ENCODE data around the gene GLIS1.
A peak's percentile ranks its signal among the peaks of the same experiment; 100 is the strongest.

GLIS1 gene

DNA sequence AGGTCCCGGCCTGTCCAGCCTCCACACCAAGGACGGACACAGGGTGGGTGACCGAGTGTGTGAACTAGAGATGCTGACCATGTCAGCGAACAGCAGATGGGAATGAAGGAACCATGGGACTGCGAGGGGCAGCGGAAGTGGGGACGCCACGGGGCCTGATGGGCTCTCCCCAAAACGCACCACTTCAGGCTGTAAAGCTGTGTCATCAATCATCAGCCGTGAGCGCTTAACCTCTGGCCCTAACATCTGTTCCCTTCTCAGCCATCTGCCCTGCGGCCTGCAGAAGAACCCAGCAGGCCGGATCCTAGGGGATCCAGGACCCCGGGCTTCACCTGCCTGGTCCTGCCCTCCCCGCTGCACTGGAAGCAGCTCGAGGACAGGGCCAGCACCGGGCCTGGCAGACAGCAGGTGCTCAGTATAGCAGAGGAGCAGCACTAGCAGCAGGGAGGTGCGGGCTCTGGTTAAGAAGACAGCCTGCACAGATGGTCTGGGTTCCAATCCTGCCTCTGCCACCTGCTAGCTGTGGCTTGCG lies 221.1 kb downstream of the GLIS1 start:
- DNase-seq = no peak

DNA sequence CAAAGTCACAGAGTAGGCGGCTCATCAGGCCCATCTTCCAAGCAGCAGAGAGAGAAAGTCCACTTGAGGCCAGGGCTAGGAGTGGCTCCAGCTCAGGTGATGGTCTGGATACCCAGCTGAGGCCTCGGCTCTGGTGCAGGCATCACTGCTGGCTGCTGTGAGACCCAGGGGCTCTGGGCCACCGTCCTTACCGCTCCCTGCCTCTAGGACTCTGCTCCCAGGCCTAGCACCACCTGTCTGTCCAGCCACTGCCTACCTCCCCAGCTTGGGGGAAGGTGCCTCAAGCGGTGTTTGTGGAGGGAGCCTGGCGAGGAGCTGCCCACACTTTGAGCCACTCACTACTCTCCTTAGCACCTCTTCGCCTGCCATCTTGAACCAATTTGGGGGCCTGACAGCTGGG lies 221.9 kb downstream of the GLIS1 start:
- no peak for DNase-seq

- DNase-seq = no peak
Observed at GRCh38 chr1:53516181-53516580, 222.8 kb downstream of the GLIS1 start.

DNA sequence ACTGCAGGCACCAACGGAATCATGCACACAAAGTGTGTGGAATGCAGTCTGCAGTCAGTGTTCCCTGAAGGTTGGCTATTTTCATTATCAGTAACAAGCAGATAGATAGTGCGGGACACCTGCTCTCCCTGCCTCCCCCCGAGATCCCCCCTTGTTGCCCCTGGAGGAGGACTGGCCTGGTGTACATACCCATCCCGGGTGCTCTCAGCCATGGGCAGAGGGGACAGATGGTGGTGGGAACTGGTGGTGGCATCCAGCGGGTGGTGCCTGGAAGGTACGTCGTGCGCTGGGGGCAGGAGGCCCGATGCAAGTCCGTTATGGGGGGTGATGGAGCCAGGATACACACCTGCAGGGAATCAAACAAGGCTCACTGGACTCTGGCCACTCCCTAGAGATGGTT lies 224.5 kb downstream of the GLIS1 start:
- DNase-seq = no peak

GRCh38 chr1:53513846-53514245 lies 225.1 kb downstream of the GLIS1 start:
- no peak for DNase-seq

DNA sequence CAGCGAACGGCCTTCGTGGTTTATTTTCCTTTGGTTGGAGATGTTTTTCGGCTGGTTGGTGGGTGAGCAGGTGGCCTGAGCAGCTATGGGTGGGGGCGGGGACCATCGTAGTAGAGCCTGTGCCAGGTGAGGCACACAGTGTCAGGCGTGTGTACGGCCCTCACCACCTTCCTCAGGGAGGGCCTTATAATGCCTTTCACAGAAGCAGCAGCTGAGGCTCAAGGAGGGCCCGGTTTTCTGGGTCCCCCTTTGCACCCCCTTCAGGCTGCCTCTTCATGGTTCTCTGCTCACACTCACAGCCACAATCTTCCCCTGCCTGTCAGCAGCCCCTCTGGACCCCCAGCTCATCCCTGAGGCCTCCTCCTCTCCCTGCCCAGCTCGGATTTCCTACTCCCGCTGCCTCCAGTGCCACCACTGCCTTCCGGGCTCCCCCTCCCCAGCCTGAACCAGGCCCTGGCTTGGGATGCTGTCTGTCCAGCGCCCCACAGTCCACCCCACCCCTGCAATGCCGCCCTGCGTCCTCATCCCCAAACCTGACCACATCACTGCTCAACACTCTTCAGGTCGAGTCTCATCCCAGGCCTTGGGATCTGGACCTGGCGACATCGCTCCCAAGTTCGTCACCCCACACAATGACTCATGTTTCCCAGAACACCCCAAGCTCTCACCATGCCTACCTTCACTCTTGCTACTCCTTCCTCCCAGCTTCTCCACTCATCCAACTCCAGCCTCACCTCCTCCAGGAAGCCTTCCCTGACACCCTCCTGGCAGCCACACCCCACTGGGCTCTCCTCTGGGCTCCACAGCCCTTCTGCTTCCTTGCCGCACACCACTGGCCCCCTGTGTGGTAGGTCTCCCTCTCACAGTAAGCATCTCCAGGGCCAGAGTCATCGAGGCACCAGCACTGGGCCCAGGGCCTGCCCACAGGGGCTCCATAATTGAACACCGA lies 225.9 kb downstream of the GLIS1 start:
- DNase-seq = no peak

- DNase-seq = no peak
Observed at GRCh38 chr1:53511933-53512806, 226.8 kb downstream of the GLIS1 start.

GRCh38 chr1:53511323-53511932 lies 227.5 kb downstream of the GLIS1 start:
- DNase-seq = no peak

DNA sequence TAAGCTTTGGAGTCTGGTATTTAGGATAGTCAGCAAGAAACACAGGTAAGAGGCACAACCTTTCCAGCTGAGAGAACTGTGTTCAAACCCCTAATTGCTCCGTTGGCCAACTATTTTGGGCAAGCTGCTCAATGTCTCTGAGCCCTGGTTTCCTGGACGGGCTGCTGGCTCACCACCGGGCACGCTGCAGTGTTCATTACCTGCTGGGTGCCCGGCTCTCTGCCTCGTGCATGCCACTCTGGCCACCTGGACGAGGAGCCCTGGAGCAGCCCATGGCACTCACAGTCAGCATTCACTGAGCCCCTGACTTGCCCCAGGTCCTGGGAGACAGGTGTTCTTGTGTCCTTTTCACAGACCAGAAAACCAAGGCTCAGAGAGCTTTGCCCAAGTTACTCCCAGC lies 228.7 kb downstream of the GLIS1 start:
- DNase-seq = no peak

GRCh38 chr1:53509775-53510174 lies 229.2 kb downstream of the GLIS1 start:
- no peak for DNase-seq

- DNase-seq = peak; percentile 2
Observed at GRCh38 chr1:53508991-53509666, 229.8 kb downstream of the GLIS1 start.

DNA sequence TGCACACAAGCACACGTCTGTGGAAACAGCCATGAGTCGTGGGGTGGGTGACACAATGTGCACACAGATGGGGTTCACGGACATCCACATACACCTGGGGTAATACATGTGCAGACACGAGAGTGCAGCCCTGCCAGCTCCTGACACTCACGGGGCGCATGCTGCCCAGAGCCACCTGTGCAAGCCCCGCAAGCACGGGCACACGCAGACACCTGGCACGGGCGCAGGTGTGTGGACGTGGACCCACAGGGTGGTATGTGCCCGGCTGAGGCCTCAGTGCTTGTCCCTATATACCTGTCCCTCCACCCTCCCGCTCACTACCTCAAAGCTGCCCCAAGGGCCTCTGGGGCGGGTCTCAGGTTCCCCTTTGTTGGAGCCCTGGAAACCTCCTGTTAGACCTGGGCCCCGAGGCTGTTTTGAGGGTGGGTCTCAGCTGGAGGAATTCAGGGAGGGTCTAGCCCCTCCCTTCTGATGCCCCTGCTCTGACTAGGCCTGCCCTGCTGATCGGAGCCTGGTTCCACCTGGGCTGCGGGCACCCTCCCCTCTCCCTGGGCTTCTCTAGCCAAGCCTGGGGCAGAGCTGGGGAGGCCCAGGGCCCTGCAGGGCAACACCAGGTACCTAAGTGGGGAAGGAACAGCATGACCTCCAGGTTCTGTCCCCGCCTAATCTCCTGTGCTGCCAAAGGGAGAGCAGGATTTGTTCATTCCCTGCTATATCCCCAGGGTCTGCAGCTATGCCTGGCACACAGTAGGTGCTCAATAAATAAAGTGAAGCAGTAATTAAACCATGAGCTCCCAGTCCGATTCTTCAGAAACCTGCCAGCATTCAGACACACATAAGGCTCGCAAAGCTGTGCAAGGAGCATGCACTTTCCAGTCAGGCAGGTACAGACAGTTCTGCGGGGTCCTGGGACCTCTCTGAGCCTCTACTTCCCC lies 230.6 kb downstream of the GLIS1 start:
- no peak for DNase-seq

DNA sequence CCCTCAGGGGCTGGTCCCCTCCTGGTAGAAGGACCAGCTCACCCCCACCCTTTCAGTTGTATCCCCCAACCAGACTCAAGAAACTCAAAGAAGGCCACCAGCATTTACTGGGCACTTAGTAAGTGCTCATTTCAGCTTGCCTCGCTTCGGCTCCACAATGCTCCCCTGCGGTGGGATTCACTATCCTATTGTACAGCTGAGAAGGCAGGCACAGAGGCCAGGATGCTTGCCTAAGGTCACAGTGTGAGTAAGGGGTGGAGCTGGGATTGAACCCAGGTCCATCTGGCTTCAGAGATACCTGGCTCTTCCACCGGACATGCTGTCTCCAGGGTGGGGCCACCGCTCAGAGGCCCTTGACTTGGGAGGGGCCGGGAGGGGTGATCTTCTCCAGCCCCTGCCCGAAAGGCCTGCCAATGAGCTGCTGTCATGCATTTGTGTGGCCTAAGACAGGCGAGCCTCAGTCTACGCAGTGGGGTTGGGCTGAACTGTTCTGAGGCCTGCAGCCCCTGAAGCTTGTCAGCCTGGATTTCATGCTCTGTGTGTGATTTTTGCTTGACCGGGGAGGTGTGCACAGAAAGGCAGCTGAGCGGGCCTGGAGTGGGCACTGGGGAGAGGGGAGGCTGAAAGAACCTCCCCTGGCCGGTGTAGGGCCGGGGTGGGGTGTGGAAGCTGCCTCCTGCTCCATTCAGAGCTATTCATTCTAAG lies 231.7 kb downstream of the GLIS1 start:
- DNase-seq = no peak

DNA sequence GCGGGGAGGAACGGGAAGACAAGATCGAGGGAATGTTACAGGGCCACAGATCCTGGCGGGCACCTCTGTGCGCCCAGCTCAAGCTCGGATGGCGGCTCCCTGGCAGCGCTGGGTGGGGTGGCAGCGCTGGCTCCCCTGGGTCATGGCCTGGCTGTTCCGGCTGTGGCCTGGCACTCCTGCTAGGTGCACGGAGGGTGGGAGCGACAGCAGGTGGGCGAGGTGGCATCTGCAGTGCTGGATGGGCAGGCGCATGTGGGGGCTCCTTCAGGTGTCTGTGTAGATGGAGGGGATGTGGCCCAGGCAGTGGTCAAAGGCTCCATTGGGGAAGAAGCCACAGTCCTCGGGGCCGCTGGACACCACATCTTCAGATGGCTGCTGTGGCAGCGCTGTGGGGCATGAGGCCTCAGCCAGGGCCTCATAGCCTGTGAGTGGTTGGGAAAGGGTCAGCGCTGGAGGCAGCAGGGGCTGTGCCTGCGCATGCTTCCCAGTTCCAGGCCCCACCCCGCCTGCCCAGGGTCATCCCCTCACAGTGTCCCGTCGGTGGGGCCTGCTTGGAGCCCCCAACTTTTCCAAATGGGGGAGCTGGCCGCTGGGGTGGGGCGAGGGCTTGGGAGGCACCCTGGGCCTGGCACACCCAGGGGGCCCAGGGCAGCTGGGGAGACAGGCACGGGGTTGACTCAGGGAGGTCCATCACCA lies 232.5 kb downstream of the GLIS1 start:
- DNase-seq = no peak

GRCh38 chr1:53505891-53506290 lies 233.1 kb downstream of the GLIS1 start:
- DNase-seq = no peak

DNA sequence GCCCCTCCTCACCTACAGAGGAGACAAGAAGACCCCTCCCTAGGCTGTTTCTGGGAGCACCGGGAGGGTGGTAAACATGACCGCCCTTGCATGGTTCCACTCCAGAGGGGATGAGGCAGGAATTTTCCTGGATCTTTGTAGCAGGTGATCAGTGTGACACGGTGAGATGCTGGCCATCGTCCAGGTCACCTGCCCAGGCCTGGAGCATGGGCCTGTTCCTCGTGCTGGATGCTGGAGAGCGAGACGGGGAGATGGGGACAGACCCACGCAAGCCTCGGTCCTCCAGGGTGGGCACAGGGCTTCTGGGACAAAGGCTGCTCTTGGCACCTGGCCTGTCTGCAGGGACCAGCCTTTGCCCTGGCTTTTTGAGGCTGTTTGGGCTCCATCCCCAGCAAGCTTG lies 233.6 kb downstream of the GLIS1 start:
- no peak for DNase-seq

- DNase-seq = no peak
Observed at GRCh38 chr1:53504901-53505300, 234.1 kb downstream of the GLIS1 start.

DNA sequence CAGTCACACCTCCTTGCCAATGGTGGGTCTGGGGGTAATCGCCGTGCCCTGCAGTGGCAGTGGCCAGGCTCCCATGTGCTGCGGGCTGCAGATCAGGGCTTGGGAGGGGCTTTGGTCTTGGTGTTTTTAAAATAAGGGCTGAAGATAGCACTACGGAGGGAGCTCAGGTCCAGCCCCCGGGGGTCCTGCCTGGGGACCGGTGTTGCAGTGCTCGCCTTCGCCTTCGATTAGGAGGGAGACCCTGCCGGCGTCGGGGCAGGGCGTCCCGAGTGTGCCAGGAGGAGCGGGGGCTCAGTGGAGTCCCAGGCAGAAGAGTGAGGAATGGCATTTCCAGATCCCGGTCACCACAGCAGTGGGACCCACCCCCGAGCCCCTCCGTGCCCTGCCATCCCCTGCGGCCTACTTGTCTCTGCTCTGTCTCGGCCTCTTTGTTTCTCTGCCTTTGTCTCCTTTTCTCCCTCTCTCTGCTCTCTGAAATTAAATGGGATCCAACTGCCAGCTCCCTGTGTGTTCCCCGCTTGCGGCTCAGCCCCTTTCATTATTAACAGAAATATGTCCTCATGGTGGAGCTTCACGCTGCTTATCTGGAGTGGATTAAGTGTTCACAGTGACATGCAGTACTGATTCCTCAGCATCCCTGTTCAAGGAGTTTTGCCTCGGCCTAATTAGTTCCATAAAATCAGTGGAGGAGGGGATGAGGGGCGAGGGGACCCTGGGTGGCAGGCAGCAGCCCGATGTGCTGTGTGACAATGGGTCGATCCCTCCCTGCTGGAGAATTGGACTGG lies 235.3 kb downstream of the GLIS1 start:
- no peak for DNase-seq

All from CD4-positive, alpha-beta T cell treated with Interleukin-17A for 1 hour (primary cell).